HG02678 (cell line): ENCODE results near the gene TMEM131.
"Not testable (repeated sequence)": the region's sequence is repeated elsewhere in the genome, so short reads cannot be mapped to it uniquely, and the experiment has no call there.

Source experiments
- ATAC-seq: cut with Tn5 transposase; IDR thresholded peaks from one replicate; pipeline ENCODE4 v1.9.1; 2021; ENCODE audit warnings: mild to moderate bottlenecking, moderate library complexity; ENCODE audit not compliant: unreplicated experiment

The TMEM131 gene

GRCh38 chr2:97871096-97871780 is 124.5 kb downstream of the TMEM131 start:
- ATAC-seq, result no peak

DNA sequence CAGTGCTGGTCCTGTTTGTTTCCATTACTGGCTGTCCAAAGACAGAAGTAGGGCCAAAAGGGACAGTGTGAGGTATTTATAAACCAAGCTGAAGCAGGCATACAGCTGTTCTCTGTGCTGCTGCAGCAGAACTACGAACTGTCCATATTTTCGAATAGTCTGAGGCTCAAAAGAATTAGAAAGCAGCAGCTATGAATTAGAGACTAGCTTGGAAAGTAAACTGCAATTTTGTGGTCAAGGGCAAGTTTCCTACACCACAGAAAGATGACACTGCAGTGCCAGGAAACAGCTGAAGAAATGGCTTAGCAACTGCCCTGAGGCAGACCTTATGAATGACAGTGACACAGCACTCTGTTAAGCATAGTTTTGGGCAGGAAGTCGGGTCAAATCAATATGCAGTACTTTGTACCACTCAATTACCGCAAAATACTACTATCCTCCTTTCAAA is 125.3 kb downstream of the TMEM131 start:
- peak; percentile 99 for ATAC-seq

- no peak for ATAC-seq
Observed at GRCh38 chr2:97869722-97870346, 125.9 kb downstream of the TMEM131 start.

- no peak for ATAC-seq
Observed at GRCh38 chr2:97868986-97869721, 126.6 kb downstream of the TMEM131 start.

GRCh38 chr2:97863829-97864228 is 131.9 kb downstream of the TMEM131 start:
- no peak for ATAC-seq

DNA sequence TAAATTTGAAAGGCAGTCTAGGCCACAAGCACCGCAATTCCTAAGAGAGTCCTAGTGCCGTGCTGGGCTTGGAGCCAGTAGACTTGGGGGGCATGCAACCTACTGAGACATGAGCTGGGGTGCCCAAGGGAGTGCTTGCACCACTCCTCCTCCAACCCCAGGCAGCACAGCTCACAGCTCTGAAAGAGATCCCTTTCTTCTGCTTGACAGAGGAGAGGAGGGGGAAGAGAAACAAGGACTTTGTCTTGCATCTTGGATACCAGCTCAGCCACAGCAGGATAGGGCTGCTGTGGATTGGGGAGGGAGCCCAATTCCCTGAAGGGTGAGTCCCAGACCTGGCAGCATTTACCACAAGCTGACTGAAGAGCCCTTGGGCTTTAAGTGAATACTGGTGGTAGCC is 134.6 kb downstream of the TMEM131 start:
- no peak for ATAC-seq

DNA sequence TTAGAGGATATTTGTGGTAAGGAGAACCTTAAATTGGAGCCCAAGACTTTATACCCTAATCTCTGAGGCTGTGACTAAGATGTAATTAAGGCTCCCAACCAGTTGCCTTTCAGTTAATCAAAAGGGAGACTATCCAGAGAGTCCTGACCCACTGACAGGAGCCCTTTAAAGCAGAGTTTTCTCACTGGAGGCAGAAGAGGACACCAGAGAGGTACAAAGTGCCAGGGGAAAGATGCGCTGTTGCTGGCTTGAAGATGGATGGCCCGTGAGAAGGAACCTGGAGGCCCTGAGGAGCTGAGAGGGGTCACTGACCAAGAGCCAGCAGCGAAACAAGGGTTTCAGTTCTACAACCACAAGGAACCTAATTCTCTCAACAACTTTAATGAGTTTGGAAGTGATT is 137.3 kb downstream of the TMEM131 start:
- no peak for ATAC-seq

GRCh38 chr2:97857553-97857952 is 138.2 kb downstream of the TMEM131 start:
- ATAC-seq, result no peak

DNA sequence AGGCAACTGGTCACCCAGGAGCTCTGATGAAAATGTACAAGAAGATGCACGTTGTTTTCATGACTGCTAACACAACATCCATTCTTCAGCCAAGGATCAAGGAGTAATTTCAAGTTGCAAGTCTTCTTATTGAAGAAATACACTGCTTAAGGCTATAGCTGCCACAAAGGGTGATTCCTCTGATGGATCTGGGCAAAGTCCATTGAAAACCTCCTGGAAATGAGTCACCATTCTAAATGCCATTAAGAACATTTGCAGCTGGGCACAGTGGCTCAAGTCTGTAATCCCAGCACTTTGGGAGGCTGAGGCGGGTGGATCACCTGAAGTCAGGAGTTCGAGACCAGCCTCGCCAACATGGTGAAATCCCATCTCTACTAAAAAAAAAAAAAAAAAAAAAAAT is 142.7 kb downstream of the TMEM131 start:
- not testable (repeated sequence) for ATAC-seq

- no peak for ATAC-seq
Observed at GRCh38 chr2:97851172-97851571, 144.6 kb downstream of the TMEM131 start.

GRCh38 chr2:97849881-97850528 is 145.7 kb downstream of the TMEM131 start:
- no peak for ATAC-seq

DNA sequence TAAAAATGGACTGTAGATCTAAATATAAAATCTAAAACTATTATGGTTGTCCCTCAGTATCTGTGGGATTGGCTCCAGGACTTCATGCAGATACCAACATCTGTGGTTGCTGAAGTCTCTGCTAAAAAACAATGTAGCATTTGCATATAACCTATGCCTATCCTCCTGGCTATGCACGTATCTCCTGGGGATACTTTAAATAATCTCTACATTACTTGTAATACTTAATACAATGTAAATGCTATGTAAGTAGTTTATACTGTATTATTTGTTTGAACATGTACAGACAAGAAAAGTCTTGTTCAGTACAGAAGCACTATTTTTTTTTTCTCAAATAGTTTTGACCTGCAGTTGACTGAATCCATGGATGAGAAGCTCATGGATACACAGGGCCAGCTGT is 147.4 kb downstream of the TMEM131 start:
- ATAC-seq, result no peak

DNA sequence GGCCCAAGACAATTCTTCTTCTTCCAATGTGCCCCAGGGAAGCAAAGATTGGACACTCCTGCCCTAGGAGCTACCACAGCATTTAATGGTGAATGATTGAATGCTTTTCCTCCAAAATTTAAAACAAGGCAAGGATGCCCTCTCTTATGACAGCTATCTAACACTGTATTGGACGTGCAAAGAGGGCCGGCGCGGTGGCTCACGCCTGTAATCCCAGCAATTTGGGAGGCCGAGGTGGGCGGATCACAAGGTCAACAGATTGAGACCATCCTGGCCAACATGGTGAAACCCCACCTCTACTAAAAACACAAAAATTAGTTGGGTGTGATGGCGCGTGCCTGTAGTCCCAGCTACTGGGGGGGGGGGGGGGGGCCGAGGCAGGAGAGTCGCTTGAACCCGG is 149.0 kb downstream of the TMEM131 start:
- not testable (repeated sequence) for ATAC-seq

- ATAC-seq, result no peak
Observed at GRCh38 chr2:97845818-97846217, 149.9 kb downstream of the TMEM131 start.

- no peak for ATAC-seq
Observed at GRCh38 chr2:97845133-97845532, 150.6 kb downstream of the TMEM131 start.

GRCh38 chr2:97844311-97844859 is 151.4 kb downstream of the TMEM131 start:
- ATAC-seq, result no peak

- no peak for ATAC-seq
Observed at GRCh38 chr2:97840198-97840597, 155.6 kb downstream of the TMEM131 start.

- ATAC-seq, result no peak
Observed at GRCh38 chr2:97834610-97835009, 161.1 kb downstream of the TMEM131 start.

GRCh38 chr2:97831121-97831520 is 164.6 kb downstream of the TMEM131 start:
- no peak for ATAC-seq

GRCh38 chr2:97829255-97829654 is 166.5 kb downstream of the TMEM131 start:
- not testable (repeated sequence) for ATAC-seq

DNA sequence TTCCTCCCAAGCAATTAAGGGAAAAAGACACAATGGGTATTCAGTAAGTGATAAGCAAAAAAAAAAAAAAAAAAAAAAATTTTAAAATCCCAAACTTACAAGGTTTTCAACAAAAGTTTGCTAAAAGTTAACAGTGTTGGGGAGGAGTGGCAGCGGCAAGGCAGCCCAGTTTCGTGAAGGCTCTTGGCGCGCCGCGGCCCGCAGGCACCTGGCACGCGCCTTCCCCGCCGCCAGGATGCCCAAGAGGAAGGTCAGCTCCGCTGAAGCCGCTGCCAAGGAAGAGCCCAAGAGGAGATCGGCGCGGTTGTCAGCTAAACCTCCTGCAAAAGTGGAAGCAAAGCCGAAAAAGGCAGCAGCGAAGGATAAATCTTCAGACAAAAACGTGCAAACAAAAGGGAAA is 168.7 kb downstream of the TMEM131 start:
- not testable (repeated sequence) for ATAC-seq
